PC-3 (cell line): Measurements from ENCODE around the gene ATP5PD.

Experiments used
- EZH2 ChIP-seq: fragments of 300-600 bp; sonication (generic); IDR thresholded peaks from one replicate; pipeline ENCODE4 v1.6.1; 2017; ENCODE audit warnings: antibody characterized with exemption, mild to moderate bottlenecking, low read length; ENCODE audit not compliant: unreplicated experiment
- TF ChIP-seq, protein P1 (sequence below): fragments of 300-600 bp; sonication (generic); conservative IDR thresholded peaks from 2 replicates; pipeline ENCODE4 v1.5.1; 2017; ENCODE audit warnings: antibody characterized with exemption, low read depth, mild to moderate bottlenecking, low read length

DNA sequence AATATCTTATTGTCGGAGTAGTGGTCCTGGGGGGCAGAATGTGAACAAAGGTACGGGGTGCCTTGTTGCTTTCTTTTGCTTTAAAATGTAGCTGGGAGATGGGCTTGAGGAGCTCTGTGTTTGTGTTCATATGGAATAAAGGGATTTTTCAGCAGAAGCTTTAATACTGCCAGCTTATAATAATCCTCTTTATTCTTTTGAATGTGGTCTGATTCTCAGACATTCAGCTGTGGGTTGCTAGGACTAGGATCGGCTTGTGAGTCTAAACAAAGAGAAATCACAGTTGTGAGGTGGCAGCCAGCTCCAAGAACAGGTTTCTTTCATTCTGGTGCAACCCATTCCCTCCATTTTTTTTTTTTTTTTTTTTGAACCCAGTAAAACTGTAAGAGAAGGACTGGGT lies 27.1 kb downstream of the ATP5PD start:
- no peak for TF ChIP-seq EZH2
- TF ChIP-seq, protein P1, sequence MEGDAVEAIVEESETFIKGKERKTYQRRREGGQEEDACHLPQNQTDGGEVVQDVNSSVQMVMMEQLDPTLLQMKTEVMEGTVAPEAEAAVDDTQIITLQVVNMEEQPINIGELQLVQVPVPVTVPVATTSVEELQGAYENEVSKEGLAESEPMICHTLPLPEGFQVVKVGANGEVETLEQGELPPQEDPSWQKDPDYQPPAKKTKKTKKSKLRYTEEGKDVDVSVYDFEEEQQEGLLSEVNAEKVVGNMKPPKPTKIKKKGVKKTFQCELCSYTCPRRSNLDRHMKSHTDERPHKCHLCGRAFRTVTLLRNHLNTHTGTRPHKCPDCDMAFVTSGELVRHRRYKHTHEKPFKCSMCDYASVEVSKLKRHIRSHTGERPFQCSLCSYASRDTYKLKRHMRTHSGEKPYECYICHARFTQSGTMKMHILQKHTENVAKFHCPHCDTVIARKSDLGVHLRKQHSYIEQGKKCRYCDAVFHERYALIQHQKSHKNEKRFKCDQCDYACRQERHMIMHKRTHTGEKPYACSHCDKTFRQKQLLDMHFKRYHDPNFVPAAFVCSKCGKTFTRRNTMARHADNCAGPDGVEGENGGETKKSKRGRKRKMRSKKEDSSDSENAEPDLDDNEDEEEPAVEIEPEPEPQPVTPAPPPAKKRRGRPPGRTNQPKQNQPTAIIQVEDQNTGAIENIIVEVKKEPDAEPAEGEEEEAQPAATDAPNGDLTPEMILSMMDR, result no peak
